T-cell (primary cell): ENCODE data around the gene BAG3. TPM values are rescaled to one million over a fixed set of nuclear protein-coding genes. Genes with fewer than 3 reads are reported as not detected.
"Not testable (repeated sequence)": the region's sequence is repeated elsewhere in the genome, so short reads cannot be mapped to it uniquely, and the experiment has no call there.

Source experiments
- ATAC-seq, 4 experiments: fragments of 200-7000 bp in 3 of 4; fragments of 150-1000 bp in 1 of 4; cut with Tn5 transposase; replicated peaks in 1 of 4; 1 replicate in 3 of 4; 2 replicates in 1 of 4; pipeline ENCODE4 v1.10.0; 2021; ENCODE audit warnings: moderate library complexity in 3 of 4, mild to moderate bottlenecking in 2 of 4, moderate number of reproducible peaks in 1 of 4
- CTCF ChIA-PET, 2 donors: fragments of 300-600 bp; sonication (Branson Sonifier 250); formaldehyde crosslinking; loops; one replicate each; lab custom pipeline; 2022; ENCODE audit warnings: antibody characterized with exemption in 2 of 2; lab: Charles Lee
- POLR2A ChIA-PET, 2 donors: fragments of 300-600 bp; sonication (Branson Sonifier 250); formaldehyde crosslinking; loops; one replicate each; lab custom pipeline; 2022; ENCODE audit warnings: antibody characterized with exemption in 2 of 2; lab: Charles Lee
- DNase-seq, 35 experiments: peaks; one replicate each; pipeline versions ENCODE4 v3.0.0 to v3.0.0-alpha.2; 2013 to 2023
- H3K27ac ChIP-seq: one replicate; pipeline ENCODE4 v1.5.1; 2013; ENCODE audit warnings: low read length
- H3K27me3 ChIP-seq, 2 experiments: replicated peaks in 1 of 2; 1 replicate in 1 of 2; 2 replicates in 1 of 2; pipeline versions ENCODE4 v1.6.1 to v1.7.0; 2013; ENCODE audit warnings: low read length in 1 of 2, mixed read lengths in 1 of 2; ENCODE audit not compliant: control insufficient read depth in 2 of 2, insufficient read depth in 2 of 2; ENCODE audit errors: extremely low read depth in 1 of 2
- H3K36me3 ChIP-seq, 2 donors: 1 replicate in 1 of 2; 2 replicates in 1 of 2; pipeline versions ENCODE4 v1.6.1 to v1.7.0; 2013; ENCODE audit warnings: low read length in 1 of 2; ENCODE audit not compliant: control insufficient read depth in 2 of 2, insufficient read depth in 1 of 2; ENCODE audit errors: extremely low read depth in 1 of 2
- H3K4me1 ChIP-seq, 2 experiments: 1 replicate in 1 of 2; 2 replicates in 1 of 2; pipeline versions ENCODE4 v1.6.1 to v1.7.0; 2013; ENCODE audit warnings: low read length in 2 of 2, mixed read lengths in 1 of 2; ENCODE audit not compliant: insufficient read depth in 2 of 2, control insufficient read depth in 1 of 2; ENCODE audit errors: extremely low read depth in 1 of 2
- H3K4me3 ChIP-seq, 2 donors: 1 replicate in 1 of 2; 2 replicates in 1 of 2; pipeline versions ENCODE4 v1.5.1 to v1.7.0; 2013; ENCODE audit warnings: mild to moderate bottlenecking in 2 of 2, low read length in 1 of 2, moderate library complexity in 1 of 2; ENCODE audit not compliant: control insufficient read depth in 1 of 2; ENCODE audit errors: extremely low read depth in 1 of 2
- H3K9me3 ChIP-seq: 2 replicates; pipeline ENCODE4 v1.7.0; 2013
- H3K27ac Mint-ChIP-seq, 2 donors: one replicate each; pipeline ENCODE4 v1.8.0; 2020 to 2021; ENCODE audit warnings: mild to moderate bottlenecking in 2 of 2, mixed read lengths in 2 of 2
- H3K27me3 Mint-ChIP-seq, 2 donors: one replicate each; pipeline ENCODE4 v1.8.0; 2021 to 2022; ENCODE audit warnings: mixed read lengths in 2 of 2
- H3K36me3 Mint-ChIP-seq: one replicate; pipeline ENCODE4 v1.8.0; 2021; ENCODE audit warnings: mixed read lengths
- H3K4me1 Mint-ChIP-seq, 3 donors: one replicate each; pipeline ENCODE4 v1.8.0; 2020 to 2022; ENCODE audit warnings: mixed read lengths in 3 of 3, mild to moderate bottlenecking in 1 of 3
- H3K4me3 Mint-ChIP-seq, 3 donors: one replicate each; pipeline ENCODE4 v1.8.0; 2020 to 2022; ENCODE audit warnings: mild to moderate bottlenecking in 3 of 3, mixed read lengths in 3 of 3, moderate library complexity in 3 of 3
- H3K9me3 Mint-ChIP-seq, 3 donors: one replicate each; pipeline ENCODE4 v1.8.0; 2020 to 2022; ENCODE audit warnings: mixed read lengths in 3 of 3
- WGBS: methylation state at CpG from one replicate; pipeline ENCODE4 v1.1.5; 2013; ENCODE audit warnings: missing lambda C conversion rate; ENCODE audit not compliant: insufficient coverage; 5-methylcytosine and 5-hydroxymethylcytosine counted together
- total RNA-seq, 35 experiments: library from RNA in 6 of 35; stranded (reverse) in 6 of 35; fragments of 120-200 nt in 1 of 35; gene quantifications; one replicate each; pipeline versions ENCODE4 v1.2.1 to v1.2.4 and lab custom pipeline; 2013 to 2026

The BAG3 gene
- total RNA-seq, 5 donors from 2014 or later (not counting 1 experiment from before 2014, with no cell fraction given): 20.2 to 36.4 (median 23.7) TPM

DNA sequence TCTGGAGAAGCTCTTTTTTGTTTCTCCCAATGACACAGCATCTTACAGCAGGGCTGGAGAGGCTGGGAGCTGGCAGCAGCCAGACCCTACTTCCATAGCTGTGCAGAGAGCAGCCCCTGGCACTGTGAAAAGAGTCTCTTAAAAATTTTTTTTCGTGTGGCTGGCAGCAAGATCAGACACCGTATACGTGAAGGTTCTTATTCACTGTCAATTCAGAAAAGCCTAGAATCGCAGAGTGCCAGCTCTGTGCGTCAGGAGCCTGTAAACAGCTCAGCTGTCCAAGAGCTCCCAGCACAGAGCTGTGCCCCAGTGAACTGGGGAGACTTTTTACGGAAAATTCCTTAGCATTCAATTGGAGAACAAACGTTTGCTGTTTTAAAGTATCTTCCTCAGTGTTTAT lies 6.5 kb downstream of the BAG3 start:
- H3K27ac Mint-ChIP-seq: peak overlapping the region; percentile 27 to 98
- peaks cover 71 to 85% (median 81%) of the 10 kb centered on the region in 3 donors for H3K4me1 Mint-ChIP-seq
- H3K27me3 ChIP-seq: no peaks in the 10 kb centered on the region
- no peaks in the 10 kb centered on the region for H3K9me3 Mint-ChIP-seq
- no peaks in the 10 kb centered on the region for H3K27me3 Mint-ChIP-seq
- WGBS: 92% methylated on average over 5 of the region's 7 CpGs
- POLR2A ChIA-PET: no interaction called here
- no peak for DNase-seq
- peaks cover 24 to 58% of the 10 kb centered on the region in 2 experiments for H3K4me1 ChIP-seq
- H3K4me3 Mint-ChIP-seq: no peak overlapping the region
- H3K4me3 ChIP-seq: no peak overlapping the region
- no peak overlapping the region for H3K27ac ChIP-seq
- H3K36me3 ChIP-seq: peaks cover 0 to 4% of the 10 kb centered on the region in 2 donors
- no peaks in the 10 kb centered on the region for H3K9me3 ChIP-seq
- peaks cover 13% of the 10 kb centered on the region for H3K36me3 Mint-ChIP-seq
- no peak for ATAC-seq
- CTCF ChIA-PET: no interaction called here

GRCh38 chr10:119658274-119658673 lies 7.1 kb downstream of the BAG3 start:
- DNase-seq (no peak), ATAC-seq (no peak)
- ChIA-PET POLR2A (no interaction called here), CTCF (no interaction called here)
- Histone ChIP-seq H3K9me3 (no peaks in the 10 kb centered on the region), H3K4me3 (no peak overlapping the region), H3K27ac (no peak overlapping the region), H3K27me3 (no peaks in the 10 kb centered on the region), H3K4me1 (peaks cover 21 to 61% of the 10 kb centered on the region in 2 experiments), H3K36me3 (peaks cover 0 to 4% of the 10 kb centered on the region in 2 donors)
- WGBS: 88% methylated on average over 12 of the region's 13 CpGs
- Mint-ChIP-seq H3K4me1 (peaks cover 71 to 85% (median 82%) of the 10 kb centered on the region in 3 donors), H3K27me3 (no peaks in the 10 kb centered on the region), H3K9me3 (no peaks in the 10 kb centered on the region), H3K27ac (peak overlapping the region; percentile 23 to 55), H3K36me3 (peaks cover 13% of the 10 kb centered on the region), H3K4me3 (no peak overlapping the region)

GRCh38 chr10:119659951-119660350 lies 8.8 kb downstream of the BAG3 start:
- Histone ChIP-seq H3K27me3 (no peaks in the 10 kb centered on the region), H3K4me1 (peaks cover 8 to 64% of the 10 kb centered on the region in 2 experiments), H3K27ac (no peak overlapping the region), H3K36me3 (peaks cover 0 to 4% of the 10 kb centered on the region in 2 donors), H3K9me3 (no peaks in the 10 kb centered on the region), H3K4me3 (no peak overlapping the region)
- POLR2A ChIA-PET: no interaction called here
- Mint-ChIP-seq H3K36me3 (peaks cover 13% of the 10 kb centered on the region), H3K27me3 (no peaks in the 10 kb centered on the region), H3K4me3 (no peak overlapping the region), H3K9me3 (no peaks in the 10 kb centered on the region), H3K4me1 (peaks cover 71 to 85% (median 82%) of the 10 kb centered on the region in 3 donors), H3K27ac (peak overlapping the region in 1 of 2 donors; percentile 44)
- ATAC-seq (no peak), DNase-seq (no peak)
- CTCF ChIA-PET: interaction anchor here in 1 of 2 donors (0.6 kb wide), 1 partner anchor 103 kb away, joined by 4 read pairs; no protein-coding TSS in a partner anchor
- 87% methylated on average over 10 of the region's 10 CpGs for WGBS

DNA sequence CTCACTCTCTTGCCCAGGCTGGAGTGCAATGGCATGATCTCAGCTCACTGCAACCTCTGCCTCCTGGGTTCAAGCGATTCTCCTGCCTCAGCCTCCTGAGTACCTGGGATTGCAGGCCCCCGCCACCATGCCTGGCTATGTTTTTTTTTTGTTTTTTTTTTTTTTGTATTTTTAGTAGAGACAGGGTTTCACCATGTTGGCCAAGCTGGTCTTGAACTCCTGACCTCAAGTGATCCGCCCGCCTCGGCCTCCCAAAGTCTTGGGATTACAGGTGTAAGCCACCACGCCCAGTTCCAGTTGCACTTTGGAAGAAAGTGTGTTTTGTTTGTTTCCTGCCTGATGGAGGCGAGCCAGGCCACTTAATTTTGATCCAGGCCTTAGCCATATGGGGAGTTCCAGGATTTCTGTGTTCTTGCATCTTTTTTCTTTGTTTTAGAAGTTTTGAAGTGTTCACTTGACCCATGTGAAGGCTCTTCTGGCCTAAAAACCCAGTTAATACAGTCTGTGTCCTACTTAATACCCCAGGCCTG lies 11.0 kb downstream of the BAG3 start:
- ATAC-seq, POLR2A ChIA-PET, DNase-seq, H3K27me3 Mint-ChIP-seq, H3K4me3 ChIP-seq, H3K36me3 ChIP-seq, H3K4me3 Mint-ChIP-seq, H3K9me3 Mint-ChIP-seq, H3K9me3 ChIP-seq, H3K27me3 ChIP-seq: not testable (repeated sequence)
- 72% methylated on average over 3 of the region's 7 CpGs for WGBS
- Mint-ChIP-seq H3K27ac (peak overlapping the region; percentile 90 to 92), H3K36me3 (peaks cover 14% of the 10 kb centered on the region), H3K4me1 (peaks cover 62 to 78% (median 77%) of the 10 kb centered on the region in 3 donors)
- CTCF ChIA-PET: interaction anchor here (0.6 to 0.7 kb wide), 2 partner anchors 65 to 196 kb away, joined by 4 read pairs; no protein-coding TSS in a partner anchor
- Histone ChIP-seq H3K27ac (peak overlapping the region; percentile 21), H3K4me1 (peaks cover 0 to 55% of the 10 kb centered on the region in 2 experiments)

DNA sequence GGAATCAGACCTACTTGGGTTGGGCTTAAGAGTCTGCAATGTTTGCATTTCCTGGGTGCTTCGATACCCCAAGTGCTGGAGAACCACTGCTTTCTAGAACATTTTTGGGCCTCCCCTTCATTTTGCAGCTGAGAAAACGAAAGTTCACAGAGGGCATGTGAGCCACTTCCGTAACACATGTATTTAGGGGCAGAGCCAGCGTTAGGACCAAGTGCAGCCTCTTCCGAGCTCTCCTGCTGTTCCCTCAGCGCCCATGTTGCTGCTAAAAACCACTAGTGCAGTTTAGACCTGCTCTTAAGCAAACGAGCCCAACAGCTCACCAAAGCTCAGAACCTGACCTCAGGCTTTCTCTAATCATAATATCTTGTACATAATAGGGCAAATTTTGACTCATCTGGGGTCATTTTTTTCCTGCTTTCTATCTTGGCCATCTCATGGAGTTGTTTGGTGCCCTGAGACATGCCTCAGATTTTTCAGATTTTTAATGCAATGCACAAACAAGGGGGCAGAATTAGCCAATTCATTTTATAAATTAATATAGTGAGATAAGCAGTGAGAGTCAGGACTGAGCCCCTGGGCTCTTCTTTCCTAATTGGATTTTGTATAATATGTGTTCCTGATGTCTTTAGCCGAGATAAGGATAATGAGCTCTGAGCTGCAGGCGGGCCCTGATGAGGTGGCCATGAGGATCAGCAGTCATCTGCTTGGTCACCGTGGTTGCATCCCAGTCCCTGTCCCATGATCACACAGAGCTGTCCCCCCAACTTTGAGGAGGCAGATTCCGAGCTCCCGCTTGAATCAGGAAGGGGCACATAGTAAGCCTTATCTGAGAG lies 12.9 kb downstream of the BAG3 start:
- POLR2A ChIA-PET: interaction anchor here in 1 of 2 donors (0.6 to 1.2 kb wide), 3 partner anchors 11 to 393 kb away, joined by 4 to 7 read pairs (median 5); partner anchors contain the start of gene INPP5F
- Mint-ChIP-seq H3K27ac (peak overlapping the region; percentile 90 to 92), H3K4me3 (peak overlapping the region; percentile 58 to 70 (median 60)), H3K4me1 (peaks cover 65 to 82% (median 81%) of the 10 kb centered on the region in 3 donors), H3K27me3 (no peaks in the 10 kb centered on the region), H3K36me3 (peaks cover 10% of the 10 kb centered on the region), H3K9me3 (no peaks in the 10 kb centered on the region)
- peaks cover 0 to 54% of the 10 kb centered on the region in 2 experiments for H3K4me1 ChIP-seq
- H3K27me3 ChIP-seq: no peaks in the 10 kb centered on the region
- H3K27ac ChIP-seq: peak overlapping the region; percentile 87
- 50% methylated on average over 6 of the region's 12 CpGs for WGBS
- H3K36me3 ChIP-seq: peaks cover 0 to 7% of the 10 kb centered on the region in 2 donors
- DNase-seq (peak in 31 of 35 experiments; percentile 14 to 74 (median 37)), ATAC-seq (peak; percentile 84 to 90 (median 88))
- no peaks in the 10 kb centered on the region for H3K9me3 ChIP-seq
- CTCF ChIA-PET: interaction anchor here (0.6 to 1.2 kb wide), 9 partner anchors 13 to 457 kb away, joined by 3 to 6 read pairs (median 3); partner anchors contain the start of genes BAG3 (in 1 of the 2) and GRK5 (in 1 of the 2)
- H3K4me3 ChIP-seq: peak overlapping the region in 1 of 2 donors; percentile 23
